AG10803 (cell line): ENCODE data around the gene MAP3K2.
A peak's percentile ranks its signal among the peaks of the same experiment; 100 is the strongest.
"Not testable (repeated sequence)": the region's sequence is repeated elsewhere in the genome, so short reads cannot be mapped to it uniquely, and the experiment has no call there.

Experiments used
- DNase-seq: peaks from one replicate; pipeline ENCODE4 v3.0.0; 2010; ENCODE audit warnings: low read depth
- H3K4me3 ChIP-seq: 2 replicates; pipeline ENCODE4 v1.5.1; 2011; ENCODE audit warnings: mild to moderate bottlenecking, low read length, control low read depth
- TF ChIP-seq, protein P1 (sequence below): conservative IDR thresholded peaks from 2 replicates; pipeline ENCODE4 v1.5.1; 2011; ENCODE audit warnings: mild to moderate bottlenecking, low read length, control low read depth, inconsistent platforms

MAP3K2 gene

DNA sequence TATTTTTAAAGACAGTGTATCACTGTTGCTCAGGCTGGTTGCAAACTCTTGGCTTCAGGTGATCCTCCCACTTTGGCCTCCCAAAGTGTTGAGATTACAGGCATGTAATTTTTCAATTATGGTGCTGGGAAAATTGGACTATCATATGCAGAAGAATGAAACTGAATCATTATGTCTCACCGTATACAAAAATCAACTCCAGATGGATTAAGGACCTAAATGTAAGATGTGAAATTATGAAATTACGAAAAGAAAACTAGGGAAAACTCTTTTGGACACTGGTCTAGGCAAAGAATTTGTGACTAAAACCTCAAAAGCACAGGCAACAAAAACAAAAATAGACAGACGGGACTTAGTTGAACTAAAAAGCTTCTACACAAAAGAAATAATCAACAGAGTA, 31.2 kb downstream of the MAP3K2 start:
- peak; percentile 5 for DNase-seq
- no peak overlapping the region for H3K4me3 ChIP-seq
- TF ChIP-seq, protein P1, sequence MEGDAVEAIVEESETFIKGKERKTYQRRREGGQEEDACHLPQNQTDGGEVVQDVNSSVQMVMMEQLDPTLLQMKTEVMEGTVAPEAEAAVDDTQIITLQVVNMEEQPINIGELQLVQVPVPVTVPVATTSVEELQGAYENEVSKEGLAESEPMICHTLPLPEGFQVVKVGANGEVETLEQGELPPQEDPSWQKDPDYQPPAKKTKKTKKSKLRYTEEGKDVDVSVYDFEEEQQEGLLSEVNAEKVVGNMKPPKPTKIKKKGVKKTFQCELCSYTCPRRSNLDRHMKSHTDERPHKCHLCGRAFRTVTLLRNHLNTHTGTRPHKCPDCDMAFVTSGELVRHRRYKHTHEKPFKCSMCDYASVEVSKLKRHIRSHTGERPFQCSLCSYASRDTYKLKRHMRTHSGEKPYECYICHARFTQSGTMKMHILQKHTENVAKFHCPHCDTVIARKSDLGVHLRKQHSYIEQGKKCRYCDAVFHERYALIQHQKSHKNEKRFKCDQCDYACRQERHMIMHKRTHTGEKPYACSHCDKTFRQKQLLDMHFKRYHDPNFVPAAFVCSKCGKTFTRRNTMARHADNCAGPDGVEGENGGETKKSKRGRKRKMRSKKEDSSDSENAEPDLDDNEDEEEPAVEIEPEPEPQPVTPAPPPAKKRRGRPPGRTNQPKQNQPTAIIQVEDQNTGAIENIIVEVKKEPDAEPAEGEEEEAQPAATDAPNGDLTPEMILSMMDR, result no peak

DNA sequence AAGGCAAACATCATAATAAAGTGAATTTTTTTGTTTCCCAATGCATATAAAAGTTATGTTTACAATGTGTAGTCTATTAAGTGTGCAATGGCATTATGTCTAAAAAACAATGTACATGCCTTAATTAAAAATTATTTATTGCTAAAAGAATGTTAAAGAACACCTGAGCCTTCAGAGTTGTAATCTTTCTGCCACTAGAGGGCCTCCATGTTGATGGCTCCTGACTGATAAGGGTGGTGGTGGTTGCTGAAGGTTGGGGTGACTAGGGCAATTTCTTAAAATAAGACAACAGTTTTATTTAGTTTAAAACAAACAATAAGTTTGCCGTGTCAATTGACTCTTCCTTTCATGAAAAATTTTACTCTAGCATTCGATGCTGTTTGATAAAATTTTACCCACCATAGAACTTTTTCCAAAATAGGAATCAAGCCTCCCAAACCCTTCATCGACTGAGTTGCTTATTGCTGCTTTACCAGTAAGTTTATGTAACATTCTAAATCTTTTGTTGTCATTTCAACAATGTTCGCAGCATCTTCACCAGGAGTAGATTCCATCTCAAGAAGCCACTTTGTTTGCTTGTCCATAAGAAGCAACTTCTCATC, 32.3 kb downstream of the MAP3K2 start:
- TF ChIP-seq, protein P1, result peak; percentile 48
- no peak overlapping the region for H3K4me3 ChIP-seq
- DNase-seq, result no peak

DNA sequence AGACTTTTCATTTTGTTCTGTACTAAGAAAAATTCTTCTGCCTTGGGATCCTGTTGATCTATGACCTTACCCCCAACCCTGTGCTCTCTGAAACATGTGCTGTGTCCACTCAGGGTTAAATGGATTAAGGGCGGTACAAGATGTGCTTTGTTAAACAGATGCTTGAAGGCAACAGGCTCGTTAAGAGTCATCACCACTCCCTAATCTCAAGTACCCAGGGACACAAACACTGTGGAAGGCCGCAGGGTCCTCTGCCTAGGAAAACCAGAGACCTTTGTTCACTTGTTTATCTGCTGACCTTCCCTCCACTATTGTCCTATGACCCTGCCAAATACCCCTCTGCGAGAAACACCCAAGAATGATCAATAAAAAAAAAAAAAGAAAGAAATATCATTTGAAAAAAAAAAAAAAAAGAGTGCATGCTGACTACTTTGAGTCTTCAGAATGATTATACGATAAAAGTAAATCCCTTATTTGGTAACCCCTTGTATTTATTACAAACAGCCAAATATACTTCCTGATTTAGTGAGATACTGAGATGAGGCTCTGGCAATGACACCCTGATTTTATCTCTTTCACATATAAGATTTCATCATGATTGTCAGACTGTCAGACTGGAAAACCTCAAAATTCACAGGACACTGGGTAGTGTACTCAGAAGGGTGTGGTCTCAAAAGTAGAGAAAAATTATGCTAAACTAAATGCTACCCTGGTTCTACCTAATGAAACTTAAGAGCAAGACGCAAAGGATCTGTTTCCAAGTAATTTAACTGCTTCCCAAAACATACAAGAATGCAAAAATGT, 33.7 kb downstream of the MAP3K2 start:
- not testable (repeated sequence) for DNase-seq

GRCh38 chr2:127353223-127353622, 34.6 kb downstream of the MAP3K2 start:
- DNase-seq, H3K4me3 ChIP-seq: not testable (repeated sequence)

More for the DNA sequence above, 33.7 kb downstream of the MAP3K2 start:
- not testable (repeated sequence) for H3K4me3 ChIP-seq

DNA sequence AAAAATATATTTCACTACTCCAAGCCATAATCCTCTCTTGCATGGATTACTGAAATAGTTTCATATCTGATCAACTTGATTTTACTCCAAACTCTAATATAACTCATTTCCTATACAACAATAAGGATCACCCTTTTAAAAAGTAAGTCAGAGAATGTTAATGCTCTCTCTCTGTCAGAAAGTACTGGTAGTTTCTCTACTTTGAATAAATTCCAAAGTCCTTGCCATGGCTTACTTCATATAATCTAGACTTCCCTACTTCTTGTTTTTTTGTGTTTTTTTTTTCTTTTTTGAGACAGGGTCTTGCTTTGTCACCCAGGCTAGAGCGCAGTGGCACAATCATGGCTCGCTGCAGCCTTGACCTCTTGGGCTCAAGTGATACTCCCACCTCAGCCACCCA, 36.2 kb downstream of the MAP3K2 start:
- H3K4me3 ChIP-seq, result no peak overlapping the region
- no peak for DNase-seq
- TF ChIP-seq, protein P1, result no peak

DNA sequence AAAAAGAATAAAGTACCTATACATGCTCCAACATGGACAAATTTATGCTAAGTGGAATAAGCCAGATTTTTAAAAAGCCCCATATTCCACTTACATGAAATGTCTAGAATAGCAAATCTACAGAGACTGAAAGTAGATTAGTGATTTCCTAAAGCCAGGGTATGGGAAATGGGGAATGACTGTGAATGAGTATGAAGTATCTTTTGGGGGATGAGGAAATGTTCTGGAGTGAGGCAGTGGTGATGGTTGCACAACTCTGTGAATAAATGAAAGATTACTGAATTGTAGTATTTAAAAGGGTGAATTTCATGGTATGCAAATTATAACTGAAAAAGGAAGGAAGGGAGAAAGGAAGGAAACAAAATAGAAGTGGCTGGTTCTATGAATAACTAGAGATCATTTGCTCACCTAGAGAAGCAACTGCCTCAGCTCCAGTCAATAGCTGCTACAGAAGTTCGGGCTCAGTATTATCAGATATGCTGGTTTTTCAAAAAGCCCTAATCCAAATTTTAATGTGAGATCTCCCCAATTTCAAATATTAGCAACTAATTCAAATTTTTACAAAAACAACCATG, 39.3 kb downstream of the MAP3K2 start:
- H3K4me3 ChIP-seq, result no peak overlapping the region
- TF ChIP-seq, protein P1, result no peak
- DNase-seq, result peak; percentile 23

GRCh38 chr2:127347734-127348392, 39.9 kb downstream of the MAP3K2 start:
- TF ChIP-seq, protein P1, result no peak
- DNase-seq, result no peak
- no peak overlapping the region for H3K4me3 ChIP-seq

DNA sequence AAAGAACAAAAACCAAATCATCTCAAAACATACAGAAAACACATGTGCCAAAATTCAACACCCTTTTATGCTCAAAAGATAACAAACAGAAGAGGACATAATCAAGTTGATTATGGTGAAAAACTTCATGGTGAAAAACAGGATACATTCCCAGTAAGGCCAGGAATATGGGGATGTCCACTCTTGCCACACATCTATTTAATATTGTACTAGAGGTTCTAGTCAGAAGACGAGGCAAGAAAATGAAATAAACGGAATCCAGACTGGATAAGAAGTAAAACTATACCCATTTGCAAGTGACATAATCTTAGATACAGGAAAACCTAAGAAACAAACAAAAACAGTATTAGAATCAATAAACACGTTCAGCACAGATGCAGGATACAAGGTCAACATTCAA, 40.8 kb downstream of the MAP3K2 start:
- no peak overlapping the region for H3K4me3 ChIP-seq
- TF ChIP-seq, protein P1, result no peak
- DNase-seq, result no peak
